HEK293T (cell line): ENCODE results near the gene JAML.

Source experiments
- BHLHE40 ChIP-seq: fragments of 450-650 bp; IDR thresholded peaks from 2 replicates; pipeline ENCODE4 v1.6.1; 2016; ENCODE audit warnings: mild to moderate bottlenecking, moderate library complexity, borderline replicate concordance
- CTBP1 ChIP-seq: fragments of 450-650 bp; IDR thresholded peaks from 2 replicates; pipeline ENCODE4 v1.6.1; 2016; ENCODE audit warnings: borderline replicate concordance
- ELF4 ChIP-seq: fragments of 450-650 bp; IDR thresholded peaks from 2 replicates; pipeline ENCODE4 v1.6.1; 2017; ENCODE audit warnings: antibody characterized with exemption
- FOXM1 ChIP-seq: fragments of 450-650 bp; IDR thresholded peaks from 2 replicates; pipeline ENCODE4 v1.6.1; 2017; ENCODE audit warnings: mild to moderate bottlenecking, borderline replicate concordance
- HDGF ChIP-seq: fragments of 450-650 bp; IDR thresholded peaks from 2 replicates; pipeline ENCODE4 v1.6.1; 2017; ENCODE audit warnings: antibody characterized with exemption, borderline replicate concordance
- L3MBTL2 ChIP-seq: fragments of 450-650 bp; conservative IDR thresholded peaks from 2 replicates; pipeline ENCODE4 v1.6.1; 2016; ENCODE audit warnings: mild to moderate bottlenecking
- NFRKB ChIP-seq: fragments of 450-650 bp; IDR thresholded peaks from 2 replicates; pipeline ENCODE4 v1.6.1; 2016; ENCODE audit warnings: mild to moderate bottlenecking, moderate library complexity
- SUZ12 ChIP-seq: fragments of 450-650 bp; IDR thresholded peaks from 2 replicates; pipeline ENCODE4 v1.6.1; 2016; ENCODE audit warnings: mild to moderate bottlenecking
- TARDBP ChIP-seq: fragments of 450-650 bp; IDR thresholded peaks from 2 replicates; pipeline ENCODE4 v1.6.1; 2016

- no peak for TF ChIP-seq FOXM1
- TF ChIP-seq NFRKB = no peak
- no peak for TF ChIP-seq BHLHE40
- no peak for TF ChIP-seq CTBP1
- TF ChIP-seq ELF4 = no peak
- no peak for TF ChIP-seq TARDBP
- TF ChIP-seq L3MBTL2 = no peak
- no peak for TF ChIP-seq HDGF
- TF ChIP-seq SUZ12 = no peak
Observed at GRCh38 chr11:118233377-118233776, 8.6 kb upstream of the JAML start.
